Transverse colon (tissue), 4 donors: Measurements from ENCODE around the gene PHF12. TPM values are rescaled to one million over a fixed set of nuclear protein-coding genes. Genes with fewer than 3 reads are reported as not detected.

Experiments
- DNase-seq: peaks from one replicate; pipeline ENCODE4 v3.0.0-alpha.2; 2019
- H3K27ac ChIP-seq, 4 donors: fragments of 200-600 bp; sonication (generic); 2 replicates each; pipeline ENCODE4 v1.5.1; 2016 to 2018; ENCODE audit warnings: inconsistent platforms in 4 of 4
- H3K27me3 ChIP-seq: fragments of 200-600 bp; sonication (generic); 2 replicates; pipeline ENCODE4 v1.5.1; 2017; ENCODE audit warnings: inconsistent platforms
- H3K36me3 ChIP-seq, 4 donors: fragments of 200-600 bp; sonication (generic); 2 replicates each; pipeline ENCODE4 v1.5.1; 2017 to 2019; ENCODE audit warnings: inconsistent platforms in 4 of 4
- H3K4me1 ChIP-seq, 4 donors: fragments of 200-600 bp; sonication (generic); 2 replicates each; pipeline ENCODE4 v1.5.1; 2017 to 2020; ENCODE audit warnings: inconsistent platforms in 4 of 4
- H3K4me3 ChIP-seq, 4 donors: fragments of 200-600 bp; sonication (generic); 1 replicate in 1 of 4; 2 replicates in 3 of 4; pipeline versions ENCODE4 v1.5.1 to v1.6.1; 2017 to 2019; ENCODE audit warnings: inconsistent platforms in 4 of 4
- H3K9me3 ChIP-seq, 2 donors: fragments of 200-600 bp; sonication (generic); 2 replicates each; pipeline ENCODE4 v1.5.1; 2017 to 2019; ENCODE audit warnings: inconsistent platforms in 2 of 2
- CTCF ChIP-seq, 5 experiments: fragments of 200-600 bp in 3 of 5; fragments of 450-650 bp in 2 of 5; sonication (generic) in 3 of 5; IDR thresholded peaks; 1 replicate in 2 of 5; 2 replicates in 3 of 5; pipeline ENCODE4 v1.5.1; 2016 to 2017; ENCODE audit warnings: antibody characterized with exemption in 5 of 5, inconsistent platforms in 3 of 5, mild to moderate bottlenecking in 2 of 5, moderate library complexity in 1 of 5
- EP300 ChIP-seq: sonication (generic); formaldehyde crosslinking; IDR thresholded peaks from one replicate; pipeline ENCODE4 v1.6.1; 2017; ENCODE audit warnings: antibody characterized with exemption, low read depth
- POLR2A ChIP-seq: fragments of 450-650 bp; IDR thresholded peaks from one replicate; pipeline ENCODE4 v1.6.1; 2016; ENCODE audit warnings: antibody characterized with exemption, mild to moderate bottlenecking, moderate library complexity
- POLR2AphosphoS5 ChIP-seq, 3 donors: sonication (generic); formaldehyde crosslinking; IDR thresholded peaks; one replicate each; pipeline ENCODE4 v1.6.1; 2016; ENCODE audit warnings: antibody characterized with exemption in 3 of 3
- WGBS, 2 donors: methylation state at CpG; one replicate each; pipeline ENCODE4 v1.1.5; 2018; ENCODE audit warnings: low coverage in 1 of 2; 5-methylcytosine and 5-hydroxymethylcytosine counted together
- in situ Hi-C, 4 donors: fragments of 200-750 bp; cut with MboI; loops; one replicate each; pipeline versions ENCODE4 v1.15.0 to v1.15.1; 2017; ENCODE audit warnings: low sequenced_read_pairs in 3 of 4, low pct_ligation_motif_present in 1 of 4, low pct_unique_long_range_greater_than_20kb in 1 of 4
- intact Hi-C: fragments of 100-400 bp; cut with DNase I; formaldehyde crosslinking; loops from one replicate; pipeline ENCODE4 v1.15.1; 2023; ENCODE audit warnings: low total_unique reads
- total RNA-seq, 4 donors: library from RNA; depleted of rRNA; stranded (reverse); fragments of >200 nt; gene quantifications; one replicate each; pipeline ENCODE4 v1.1.0, GENCODE V29; 2016

Gene PHF12
- total RNA-seq, 4 donors from 2014 or later = 43.5 to 134 (median 60.5) TPM

- WGBS, 2 donors = 6 to 49% methylated on average over 4 to 44 of the region's 62 CpGs
- TF ChIP-seq EP300 (no peak), POLR2A (no peak), POLR2AphosphoS5 (IDR thresholded peaks at IDR 0.05) (no peak), CTCF (IDR thresholded peaks at IDR 0.05) (no peak)
- peaks cover 10 to 29% (median 23%) of the 10 kb centered on the region in 4 donors for H3K4me1 ChIP-seq
- peak; percentile 65 for DNase-seq
- peak overlapping the region; percentile 46 to 73 (median 71) for H3K4me3 ChIP-seq
- in situ Hi-C loops = loop anchor here in 2 of 4 donors (25.0 kb wide), 1 partner anchor 140 kb away; no protein-coding TSS in a partner anchor
- intact Hi-C loops = loop anchor here (5.0 kb wide), 1 partner anchor 50 kb away; the partner anchor contains the start of gene PHF12
- H3K9me3 ChIP-seq = no peaks in the 10 kb centered on the region
- H3K27ac ChIP-seq = peak overlapping the region; percentile 89 to 95 (median 92)
- no peaks in the 10 kb centered on the region for H3K27me3 ChIP-seq
- H3K36me3 ChIP-seq = peaks cover 0 to 8% (median 2%) of the 10 kb centered on the region in 4 donors
These were observed 49.2 kb downstream of the PHF12 start for GRCh38 chr17:28901866-28902818.

- Histone ChIP-seq H3K4me1 (peaks cover 9 to 32% (median 27%) of the 10 kb centered on the region in 4 donors), H3K27me3 (no peaks in the 10 kb centered on the region), H3K9me3 (no peaks in the 10 kb centered on the region), H3K36me3 (peaks cover 0 to 5% (median under 1%) of the 10 kb centered on the region in 4 donors), H3K27ac (no peak overlapping the region), H3K4me3 (no peak overlapping the region)
- WGBS, 2 donors = 87% methylated on average over 24 of the region's 24 CpGs; no CpG with 5 or more reads in 1 of the 2 donors
- TF ChIP-seq POLR2AphosphoS5 (IDR thresholded peaks at IDR 0.05) (no peak), CTCF (IDR thresholded peaks at IDR 0.05) (no peak), POLR2A (no peak), EP300 (no peak)
- intact Hi-C loops (loop anchor here (5.0 kb wide), 1 partner anchor 51 kb away; the partner anchor contains the start of gene PHF12), in situ Hi-C loops (loop anchor here in 2 of 4 donors (25.0 kb wide), 1 partner anchor 139 kb away; no protein-coding TSS in a partner anchor)
- no peak for DNase-seq
These were observed 50.2 kb downstream of the PHF12 start for GRCh38 chr17:28900986-28901726.

GRCh38 chr17:28899212-28899815, 52.0 kb downstream of the PHF12 start:
- WGBS, 2 donors = 89 to 98% methylated on average over 5 of the region's 5 CpGs

More at GRCh38 chr17:28899212-28899815, 52.0 kb downstream of the PHF12 start:
- TF ChIP-seq CTCF (IDR thresholded peaks at IDR 0.05) (no peak), POLR2AphosphoS5 (IDR thresholded peaks at IDR 0.05) (no peak), EP300 (no peak), POLR2A (no peak)
- in situ Hi-C loops = loop anchor here in 1 of 4 donors (25.0 kb wide), 1 partner anchor 137 kb away; no protein-coding TSS in a partner anchor
- Histone ChIP-seq H3K27me3 (no peaks in the 10 kb centered on the region), H3K4me3 (no peak overlapping the region), H3K4me1 (peaks cover 9 to 42% (median 35%) of the 10 kb centered on the region in 4 donors), H3K9me3 (no peaks in the 10 kb centered on the region), H3K36me3 (no peaks in the 10 kb centered on the region), H3K27ac (no peak overlapping the region)
- intact Hi-C loops = no loop called here
- no peak for DNase-seq
